NCI-H774 (cell line): ENCODE data around the gene PRKCD.

Source experiments
- DNase-seq: peaks from one replicate; lab custom pipeline; 2025; lab: John Stamatoyannopoulos, UW

The PRKCD gene

GRCh38 chr3:53170325-53171063, 9.5 kb downstream of the PRKCD start:
- DNase-seq: no peak

GRCh38 chr3:53171064-53171418, 10.0 kb downstream of the PRKCD start:
- DNase-seq: no peak

- DNase-seq: no peak
Measured at GRCh38 chr3:53171827-53172505, 11.0 kb downstream of the PRKCD start.

GRCh38 chr3:53173107-53173506, 12.1 kb downstream of the PRKCD start:
- no peak for DNase-seq

GRCh38 chr3:53174346-53175250, 13.6 kb downstream of the PRKCD start:
- DNase-seq: no peak

GRCh38 chr3:53175613-53176540, 14.9 kb downstream of the PRKCD start:
- no peak for DNase-seq

- no peak for DNase-seq
Measured at GRCh38 chr3:53178246-53178645, 17.2 kb downstream of the PRKCD start.

- DNase-seq: no peak
Measured at GRCh38 chr3:53179580-53179979, 18.6 kb downstream of the PRKCD start.

GRCh38 chr3:53180305-53181023, 19.5 kb downstream of the PRKCD start:
- no peak for DNase-seq

- DNase-seq: no peak
Measured at GRCh38 chr3:53181024-53181371, 20.0 kb downstream of the PRKCD start.

GRCh38 chr3:53181528-53181927, 20.5 kb downstream of the PRKCD start:
- DNase-seq: no peak

GRCh38 chr3:53182764-53183355, 21.9 kb downstream of the PRKCD start:
- no peak for DNase-seq

- DNase-seq: no peak
Measured at GRCh38 chr3:53183514-53183913, 22.5 kb downstream of the PRKCD start.

- no peak for DNase-seq
Measured at GRCh38 chr3:53184701-53185100, 23.7 kb downstream of the PRKCD start.

GRCh38 chr3:53185761-53186465, 24.9 kb downstream of the PRKCD start:
- DNase-seq: no peak

- no peak for DNase-seq
Measured at GRCh38 chr3:53186726-53187125, 25.7 kb downstream of the PRKCD start.

GRCh38 chr3:53187430-53187829, 26.4 kb downstream of the PRKCD start:
- DNase-seq: no peak

GRCh38 chr3:53188136-53188685, 27.2 kb downstream of the PRKCD start:
- DNase-seq: no peak

GRCh38 chr3:53188720-53189119, 27.7 kb downstream of the PRKCD start:
- DNase-seq: no peak

- DNase-seq: no peak
Measured at GRCh38 chr3:53189276-53189675, 28.3 kb downstream of the PRKCD start.
